Liver (tissue), 9 donors: ENCODE results near the gene IGF2BP1. TPM values are rescaled to one million over a fixed set of nuclear protein-coding genes. Genes with fewer than 3 reads are reported as not detected.

Source experiments
- DNase-seq: peaks from one replicate; pipeline ENCODE4 v3.0.0-alpha.2; 2017; ENCODE audit warnings: low spot score
- H3K27ac ChIP-seq, 2 donors: one replicate each; pipeline ENCODE4 v1.7.0; 2013; ENCODE audit warnings: inconsistent platforms in 2 of 2, low read length in 2 of 2, control low read depth in 1 of 2, low read depth in 1 of 2, mild to moderate bottlenecking in 1 of 2
- H3K27me3 ChIP-seq, 4 donors: one replicate each; pipeline versions ENCODE4 v1.6.1 to v1.7.0; 2013; ENCODE audit warnings: low read length in 3 of 4, inconsistent platforms in 1 of 4, mild to moderate bottlenecking in 1 of 4, moderate library complexity in 1 of 4; ENCODE audit not compliant: control insufficient read depth in 4 of 4, insufficient read depth in 4 of 4
- H3K36me3 ChIP-seq, 4 donors: one replicate each; pipeline versions ENCODE4 v1.6.1 to v1.7.0; 2013; ENCODE audit warnings: low read length in 3 of 4, mild to moderate bottlenecking in 3 of 4, low read depth in 1 of 4, moderate library complexity in 1 of 4; ENCODE audit not compliant: control insufficient read depth in 4 of 4, insufficient read depth in 3 of 4
- H3K4me1 ChIP-seq, 4 donors: one replicate each; pipeline versions ENCODE4 v1.6.1 to v1.7.0; 2013; ENCODE audit warnings: low read length in 3 of 4, mild to moderate bottlenecking in 3 of 4, moderate library complexity in 1 of 4; ENCODE audit not compliant: control insufficient read depth in 4 of 4, insufficient read depth in 4 of 4
- H3K4me3 ChIP-seq, 3 donors: one replicate each; pipeline versions ENCODE4 v1.6.1 to v1.7.0; 2013; ENCODE audit warnings: low read length in 3 of 3, control low read depth in 1 of 3, low read depth in 1 of 3, mild to moderate bottlenecking in 1 of 3
- H3K9ac ChIP-seq, 2 donors: one replicate each; pipeline ENCODE4 v1.7.0; 2013; ENCODE audit warnings: low read length in 2 of 2, mild to moderate bottlenecking in 2 of 2, moderate library complexity in 2 of 2, control low read depth in 1 of 2, low read depth in 1 of 2
- H3K9me3 ChIP-seq, 4 donors: one replicate each; pipeline versions ENCODE4 v1.6.1 to v1.7.0; 2013; ENCODE audit warnings: low read length in 3 of 4; ENCODE audit not compliant: control insufficient read depth in 4 of 4
- EGR1 ChIP-seq, 2 donors: IDR thresholded peaks; 2 replicates each; pipeline ENCODE4 v1.6.1; 2016 to 2018; ENCODE audit warnings: antibody characterized with exemption in 2 of 2, low read depth in 2 of 2
- FOXA1 ChIP-seq: IDR thresholded peaks from 2 replicates; pipeline ENCODE4 v1.6.1; 2016; ENCODE audit warnings: antibody characterized with exemption
- FOXA2 ChIP-seq: IDR thresholded peaks from 2 replicates; pipeline ENCODE4 v1.6.1; 2016; ENCODE audit warnings: antibody characterized with exemption
- GABPA ChIP-seq, 2 donors: IDR thresholded peaks in 1 of 2; conservative IDR thresholded peaks in 1 of 2; 2 replicates each; pipeline ENCODE4 v1.6.1; 2016; ENCODE audit warnings: antibody characterized with exemption in 2 of 2, mild to moderate bottlenecking in 1 of 2, moderate library complexity in 1 of 2
- HNF4A ChIP-seq, 2 donors: conservative IDR thresholded peaks; 2 replicates each; pipeline ENCODE4 v1.6.1; 2016; ENCODE audit warnings: antibody characterized with exemption in 2 of 2, mild to moderate bottlenecking in 2 of 2
- HNF4G ChIP-seq: IDR thresholded peaks from 2 replicates; pipeline ENCODE4 v1.6.1; 2016; ENCODE audit warnings: antibody characterized with exemption
- JUND ChIP-seq, 2 donors: IDR thresholded peaks; 2 replicates each; pipeline ENCODE4 v1.6.1; 2016; ENCODE audit warnings: antibody characterized with exemption in 2 of 2
- NR2F2 ChIP-seq: IDR thresholded peaks from 2 replicates; pipeline ENCODE4 v1.6.1; 2016; ENCODE audit warnings: antibody characterized with exemption
- RAD21 ChIP-seq, 2 donors: IDR thresholded peaks; 2 replicates each; pipeline ENCODE4 v1.6.1; 2016; ENCODE audit warnings: antibody characterized with exemption in 2 of 2, mild to moderate bottlenecking in 2 of 2
- RXRA ChIP-seq, 2 donors: IDR thresholded peaks; 2 replicates each; pipeline ENCODE4 v1.6.1; 2017 to 2018; ENCODE audit warnings: antibody characterized with exemption in 2 of 2, mild to moderate bottlenecking in 1 of 2
- SP1 ChIP-seq: IDR thresholded peaks from 2 replicates; pipeline ENCODE4 v1.6.1; 2018; ENCODE audit warnings: antibody characterized with exemption, mild to moderate bottlenecking
- TAF1 ChIP-seq: conservative IDR thresholded peaks from 2 replicates; pipeline ENCODE4 v1.6.1; 2016; ENCODE audit warnings: antibody characterized with exemption, mild to moderate bottlenecking
- YY1 ChIP-seq: IDR thresholded peaks from 2 replicates; pipeline ENCODE4 v1.6.1; 2016; ENCODE audit warnings: antibody characterized with exemption, mild to moderate bottlenecking
- WGBS: extraction: QIAGEN DNeasy Blood & Tissue Kit; methylation state at CpG from one replicate; pipeline ENCODE4 v1.1.7; 2013; 5-methylcytosine and 5-hydroxymethylcytosine counted together
- polyA plus RNA-seq, 2 donors: library from polyadenylated mRNA; stranded (reverse) in 1 of 2; unstranded in 1 of 2; fragments of 200-250 nt in 1 of 2; fragments of >200 nt in 1 of 2; fragmentation: Nextera tagmentation in 1 of 2; extraction: Ambion mirVana in 1 of 2; gene quantifications; one replicate each; pipeline versions ENCODE4 v1.2.1 to v1.2.3, GENCODE V29; 2013 to 2015
- total RNA-seq, 2 donors: library from RNA; depleted of rRNA; stranded (reverse); fragments of >200 nt; gene quantifications; one replicate each; pipeline ENCODE4 v1.2.3, GENCODE V29; 2014
- TF ChIP-seq, protein P1 (sequence below): IDR thresholded peaks from 2 replicates; pipeline ENCODE4 v1.6.1; 2016; ENCODE audit warnings: antibody characterized with exemption
- TF ChIP-seq, protein P2 (sequence below): IDR thresholded peaks from 2 replicates; pipeline ENCODE4 v1.6.1; 2016; ENCODE audit warnings: antibody characterized with exemption
- TF ChIP-seq, protein P3 (sequence below): fragments of 150-350 bp; IDR thresholded peaks from 2 replicates; pipeline ENCODE4 v1.5.1; 2017; ENCODE audit warnings: improper control_type of control experiment, low read depth, low read length; ENCODE audit not compliant: missing input control
- TF ChIP-seq, protein P4 (sequence below): IDR thresholded peaks from 2 replicates; pipeline ENCODE4 v1.6.1; 2016; ENCODE audit warnings: antibody characterized with exemption
- TF ChIP-seq, protein P5 (sequence below): IDR thresholded peaks from 2 replicates; pipeline ENCODE4 v1.6.1; 2016; ENCODE audit warnings: antibody characterized with exemption, mild to moderate bottlenecking
- donor health status: healthy.
- donor health status: healthy.
- donor health status: healthy.
- donor health status: healthy.
- donor health status: healthy.

Gene IGF2BP1
- total and polyA plus RNA-seq, 4 donors = 22.6 TPM; not detected in 3

DNA sequence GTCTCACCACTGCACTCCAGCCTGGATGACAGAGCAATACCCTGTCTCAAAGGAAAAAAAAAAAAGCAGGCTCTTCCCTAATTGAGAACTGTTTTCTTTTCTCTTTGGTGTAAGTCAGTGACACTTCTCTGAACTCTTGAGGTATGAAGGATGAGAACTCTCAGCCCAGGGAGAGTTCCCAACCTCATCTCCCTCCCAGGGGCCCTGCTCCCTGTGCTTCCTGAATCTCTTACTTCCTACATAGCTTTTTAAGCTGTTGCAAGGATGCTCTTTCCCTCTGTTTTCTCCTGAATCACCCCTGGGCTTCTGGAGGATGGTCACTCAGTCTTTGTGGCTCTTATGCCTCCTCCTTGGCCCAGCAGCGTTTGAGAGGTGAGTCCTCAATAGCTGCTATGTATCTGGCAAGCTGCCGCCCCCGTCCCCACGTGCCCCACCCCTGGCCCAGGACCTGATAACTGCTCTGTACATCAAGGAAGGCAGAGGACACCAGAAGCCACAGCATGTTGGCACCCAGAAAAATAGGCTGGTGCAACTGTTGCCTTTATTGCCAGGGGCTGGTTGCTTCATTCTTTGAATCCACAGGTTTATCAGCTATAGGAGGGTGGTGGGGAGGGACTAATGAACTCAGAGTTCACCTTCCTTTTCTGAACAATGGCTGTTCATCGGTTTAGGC lies 24.0 kb downstream of the IGF2BP1 start:
- Histone ChIP-seq H3K9me3 (no peaks in the 10 kb centered on the region), H3K27ac (no peak overlapping the region), H3K36me3 (no peaks in the 10 kb centered on the region), H3K4me3 (no peak overlapping the region), H3K9ac (no peak overlapping the region), H3K4me1 (peaks cover 0 to 2% (median 0%) of the 10 kb centered on the region in 4 donors), H3K27me3 (peaks cover 0 to 10% (median 1%) of the 10 kb centered on the region in 4 donors)
- TF ChIP-seq NR2F2 (no peak), YY1 (no peak), TAF1 (no peak), FOXA2 (no peak), RAD21 (IDR thresholded peaks at IDR 0.05) (no peak), SP1 (no peak), HNF4A (conservative IDR thresholded peaks at IDR 0.05) (no peak), EGR1 (IDR thresholded peaks at IDR 0.05; ENCODE audit: low read depth in 2 of 2) (no peak), GABPA (IDR thresholded peaks at IDR 0.05 in 1 of 2, conservative IDR thresholded peaks at IDR 0.05 in 1 of 2) (no peak), FOXA1 (no peak), RXRA (IDR thresholded peaks at IDR 0.05) (no peak), HNF4G (no peak), JUND (IDR thresholded peaks at IDR 0.05) (no peak)
- TF ChIP-seq, protein P1, sequence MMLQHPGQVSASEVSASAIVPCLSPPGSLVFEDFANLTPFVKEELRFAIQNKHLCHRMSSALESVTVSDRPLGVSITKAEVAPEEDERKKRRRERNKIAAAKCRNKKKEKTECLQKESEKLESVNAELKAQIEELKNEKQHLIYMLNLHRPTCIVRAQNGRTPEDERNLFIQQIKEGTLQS = no peak
- TF ChIP-seq, protein P2, sequence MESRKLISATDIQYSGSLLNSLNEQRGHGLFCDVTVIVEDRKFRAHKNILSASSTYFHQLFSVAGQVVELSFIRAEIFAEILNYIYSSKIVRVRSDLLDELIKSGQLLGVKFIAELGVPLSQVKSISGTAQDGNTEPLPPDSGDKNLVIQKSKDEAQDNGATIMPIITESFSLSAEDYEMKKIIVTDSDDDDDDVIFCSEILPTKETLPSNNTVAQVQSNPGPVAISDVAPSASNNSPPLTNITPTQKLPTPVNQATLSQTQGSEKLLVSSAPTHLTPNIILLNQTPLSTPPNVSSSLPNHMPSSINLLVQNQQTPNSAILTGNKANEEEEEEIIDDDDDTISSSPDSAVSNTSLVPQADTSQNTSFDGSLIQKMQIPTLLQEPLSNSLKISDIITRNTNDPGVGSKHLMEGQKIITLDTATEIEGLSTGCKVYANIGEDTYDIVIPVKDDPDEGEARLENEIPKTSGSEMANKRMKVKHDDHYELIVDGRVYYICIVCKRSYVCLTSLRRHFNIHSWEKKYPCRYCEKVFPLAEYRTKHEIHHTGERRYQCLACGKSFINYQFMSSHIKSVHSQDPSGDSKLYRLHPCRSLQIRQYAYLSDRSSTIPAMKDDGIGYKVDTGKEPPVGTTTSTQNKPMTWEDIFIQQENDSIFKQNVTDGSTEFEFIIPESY = no peak
- TF ChIP-seq, protein P3, sequence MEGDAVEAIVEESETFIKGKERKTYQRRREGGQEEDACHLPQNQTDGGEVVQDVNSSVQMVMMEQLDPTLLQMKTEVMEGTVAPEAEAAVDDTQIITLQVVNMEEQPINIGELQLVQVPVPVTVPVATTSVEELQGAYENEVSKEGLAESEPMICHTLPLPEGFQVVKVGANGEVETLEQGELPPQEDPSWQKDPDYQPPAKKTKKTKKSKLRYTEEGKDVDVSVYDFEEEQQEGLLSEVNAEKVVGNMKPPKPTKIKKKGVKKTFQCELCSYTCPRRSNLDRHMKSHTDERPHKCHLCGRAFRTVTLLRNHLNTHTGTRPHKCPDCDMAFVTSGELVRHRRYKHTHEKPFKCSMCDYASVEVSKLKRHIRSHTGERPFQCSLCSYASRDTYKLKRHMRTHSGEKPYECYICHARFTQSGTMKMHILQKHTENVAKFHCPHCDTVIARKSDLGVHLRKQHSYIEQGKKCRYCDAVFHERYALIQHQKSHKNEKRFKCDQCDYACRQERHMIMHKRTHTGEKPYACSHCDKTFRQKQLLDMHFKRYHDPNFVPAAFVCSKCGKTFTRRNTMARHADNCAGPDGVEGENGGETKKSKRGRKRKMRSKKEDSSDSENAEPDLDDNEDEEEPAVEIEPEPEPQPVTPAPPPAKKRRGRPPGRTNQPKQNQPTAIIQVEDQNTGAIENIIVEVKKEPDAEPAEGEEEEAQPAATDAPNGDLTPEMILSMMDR = no peak
- TF ChIP-seq, protein P4, sequence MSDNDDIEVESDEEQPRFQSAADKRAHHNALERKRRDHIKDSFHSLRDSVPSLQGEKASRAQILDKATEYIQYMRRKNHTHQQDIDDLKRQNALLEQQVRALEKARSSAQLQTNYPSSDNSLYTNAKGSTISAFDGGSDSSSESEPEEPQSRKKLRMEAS = no peak
- TF ChIP-seq, protein P5, sequence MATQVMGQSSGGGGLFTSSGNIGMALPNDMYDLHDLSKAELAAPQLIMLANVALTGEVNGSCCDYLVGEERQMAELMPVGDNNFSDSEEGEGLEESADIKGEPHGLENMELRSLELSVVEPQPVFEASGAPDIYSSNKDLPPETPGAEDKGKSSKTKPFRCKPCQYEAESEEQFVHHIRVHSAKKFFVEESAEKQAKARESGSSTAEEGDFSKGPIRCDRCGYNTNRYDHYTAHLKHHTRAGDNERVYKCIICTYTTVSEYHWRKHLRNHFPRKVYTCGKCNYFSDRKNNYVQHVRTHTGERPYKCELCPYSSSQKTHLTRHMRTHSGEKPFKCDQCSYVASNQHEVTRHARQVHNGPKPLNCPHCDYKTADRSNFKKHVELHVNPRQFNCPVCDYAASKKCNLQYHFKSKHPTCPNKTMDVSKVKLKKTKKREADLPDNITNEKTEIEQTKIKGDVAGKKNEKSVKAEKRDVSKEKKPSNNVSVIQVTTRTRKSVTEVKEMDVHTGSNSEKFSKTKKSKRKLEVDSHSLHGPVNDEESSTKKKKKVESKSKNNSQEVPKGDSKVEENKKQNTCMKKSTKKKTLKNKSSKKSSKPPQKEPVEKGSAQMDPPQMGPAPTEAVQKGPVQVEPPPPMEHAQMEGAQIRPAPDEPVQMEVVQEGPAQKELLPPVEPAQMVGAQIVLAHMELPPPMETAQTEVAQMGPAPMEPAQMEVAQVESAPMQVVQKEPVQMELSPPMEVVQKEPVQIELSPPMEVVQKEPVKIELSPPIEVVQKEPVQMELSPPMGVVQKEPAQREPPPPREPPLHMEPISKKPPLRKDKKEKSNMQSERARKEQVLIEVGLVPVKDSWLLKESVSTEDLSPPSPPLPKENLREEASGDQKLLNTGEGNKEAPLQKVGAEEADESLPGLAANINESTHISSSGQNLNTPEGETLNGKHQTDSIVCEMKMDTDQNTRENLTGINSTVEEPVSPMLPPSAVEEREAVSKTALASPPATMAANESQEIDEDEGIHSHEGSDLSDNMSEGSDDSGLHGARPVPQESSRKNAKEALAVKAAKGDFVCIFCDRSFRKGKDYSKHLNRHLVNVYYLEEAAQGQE = no peak
- 57% methylated on average over 5 of the region's 5 CpGs for WGBS
- DNase-seq = no peak
